KG1 (cell line): ENCODE results near the gene TULP3.

Experiments used
- DNase-seq: peaks from one replicate; lab custom pipeline; 2025; lab: John Stamatoyannopoulos, UW

The TULP3 gene

DNA sequence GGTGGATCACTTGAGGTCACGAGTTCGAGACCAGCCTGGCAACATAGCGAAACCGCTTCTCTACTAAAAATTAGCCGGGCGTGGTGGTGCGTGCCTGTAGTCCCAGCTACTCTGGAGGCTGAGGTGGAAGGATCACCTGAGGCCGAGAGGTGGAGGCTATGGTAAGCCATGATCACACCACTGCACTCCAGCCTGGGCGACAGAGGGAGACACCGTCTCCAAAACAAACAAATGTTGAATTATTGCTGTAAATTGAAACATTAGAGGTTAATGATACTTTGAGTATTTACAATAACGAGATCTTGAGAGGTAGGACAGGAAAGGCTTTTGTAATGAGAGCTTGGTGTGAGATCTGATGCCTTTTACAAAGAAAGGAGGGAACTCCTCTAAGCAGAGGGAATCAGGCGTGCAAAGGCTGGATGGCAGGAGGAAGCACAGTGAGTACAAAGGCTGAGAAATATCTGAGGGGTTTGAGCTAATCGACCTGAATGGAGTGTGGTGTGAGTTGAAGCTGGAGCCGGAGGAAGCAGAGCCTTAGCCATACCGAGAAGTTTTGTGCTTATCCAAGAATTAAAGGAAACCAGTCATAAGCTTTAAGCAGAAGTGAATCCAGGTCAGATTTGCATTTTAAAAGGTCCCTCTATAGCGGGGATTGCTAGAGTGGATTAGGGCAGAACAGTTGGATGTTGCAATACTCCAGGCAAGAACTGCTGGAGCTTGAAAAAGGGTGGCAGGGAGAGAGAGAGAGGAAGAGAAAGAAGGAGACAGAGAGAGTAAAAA is 12.5 kb upstream of the TULP3 start:
- DNase-seq: no peak

DNA sequence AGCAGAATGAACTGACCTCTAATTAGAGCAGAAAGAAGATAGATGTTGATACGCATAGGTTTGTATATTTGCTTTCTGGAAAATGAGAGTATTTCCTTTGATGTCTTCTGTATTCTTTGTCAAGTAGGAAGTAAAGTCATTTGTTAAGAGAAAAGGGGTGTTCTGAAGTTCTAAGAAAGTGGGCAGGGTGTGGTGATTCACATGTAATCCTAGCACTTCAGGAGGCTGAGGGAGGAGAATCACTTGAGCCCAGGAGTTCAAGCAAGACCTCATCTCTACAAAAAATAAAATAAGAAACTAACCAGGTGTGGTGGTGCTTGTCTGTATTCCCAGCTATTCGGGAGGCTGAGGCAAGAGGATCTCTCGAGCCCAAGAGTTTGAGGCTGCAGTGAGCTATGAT is 10.8 kb upstream of the TULP3 start:
- no peak for DNase-seq

DNA sequence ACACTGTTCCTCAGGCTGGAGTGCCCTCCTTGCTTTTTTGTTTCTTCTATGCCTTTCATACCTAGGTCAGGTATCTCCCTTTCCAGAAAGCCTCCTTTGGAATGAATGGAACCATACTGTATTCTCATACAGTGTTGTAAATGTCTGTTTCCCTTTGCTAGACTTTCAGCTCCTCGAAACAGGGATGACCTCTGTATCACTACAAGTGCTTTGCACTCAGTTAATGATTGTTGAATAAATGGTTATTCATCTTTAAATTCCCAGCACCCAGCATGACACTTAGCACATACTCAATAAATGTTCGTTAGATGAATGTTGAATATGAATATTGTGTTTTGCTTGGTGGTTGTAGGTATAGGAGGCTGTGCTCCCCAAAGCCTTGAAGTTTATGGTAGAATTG is 5.9 kb upstream of the TULP3 start:
- DNase-seq: no peak

DNA sequence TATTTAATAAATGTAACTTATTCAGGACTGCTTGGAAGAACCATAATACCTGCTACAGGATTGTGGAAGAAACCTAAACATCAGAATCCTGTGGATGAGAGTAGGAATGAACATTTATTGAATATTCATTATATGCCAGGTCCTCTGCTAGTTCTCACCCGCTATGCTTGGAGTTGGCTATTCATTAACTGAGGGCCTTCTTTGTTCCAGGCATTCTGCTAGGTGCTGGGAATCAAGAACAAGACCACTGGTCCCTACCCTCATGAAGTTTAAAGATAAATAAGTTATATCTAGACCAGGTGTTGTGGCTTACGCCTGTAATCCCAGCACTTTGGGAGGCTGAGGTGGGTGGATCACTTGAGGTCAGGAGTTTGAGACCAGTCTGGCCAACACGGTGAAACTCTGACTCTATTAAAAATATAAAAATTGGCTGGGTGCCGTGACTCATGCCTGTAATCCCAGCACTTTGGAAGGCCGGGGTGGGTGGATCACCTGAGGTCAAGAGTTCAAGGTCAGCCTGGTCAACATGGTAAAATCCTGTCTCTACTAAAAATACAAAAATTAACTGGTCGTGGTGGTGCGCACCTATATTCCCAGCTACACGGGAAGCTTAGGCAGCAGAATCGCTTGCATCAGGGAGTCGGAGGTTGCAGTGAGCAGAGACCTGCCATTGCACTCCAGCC is 3.8 kb upstream of the TULP3 start:
- DNase-seq: no peak

DNA sequence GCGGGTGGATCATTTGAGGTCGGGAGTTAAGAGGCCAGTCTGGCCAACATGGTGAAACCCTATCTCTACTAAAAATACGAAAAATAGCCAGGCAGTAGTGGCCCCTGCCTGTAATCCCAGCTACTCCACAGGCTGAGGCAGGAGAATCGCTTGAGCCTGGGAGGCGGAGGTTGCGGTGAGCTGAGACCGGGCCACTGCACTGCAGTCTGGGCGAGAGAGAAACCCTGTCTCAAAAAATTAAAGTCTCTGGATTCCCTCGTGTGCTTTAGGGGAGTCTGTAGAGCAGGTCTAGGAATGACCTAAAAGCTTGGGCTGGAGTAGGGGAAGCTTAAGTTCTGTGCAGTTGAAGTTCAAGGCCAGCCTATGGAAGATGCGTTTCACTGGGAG is 697 bp upstream of the TULP3 start:
- DNase-seq: no peak

DNA sequence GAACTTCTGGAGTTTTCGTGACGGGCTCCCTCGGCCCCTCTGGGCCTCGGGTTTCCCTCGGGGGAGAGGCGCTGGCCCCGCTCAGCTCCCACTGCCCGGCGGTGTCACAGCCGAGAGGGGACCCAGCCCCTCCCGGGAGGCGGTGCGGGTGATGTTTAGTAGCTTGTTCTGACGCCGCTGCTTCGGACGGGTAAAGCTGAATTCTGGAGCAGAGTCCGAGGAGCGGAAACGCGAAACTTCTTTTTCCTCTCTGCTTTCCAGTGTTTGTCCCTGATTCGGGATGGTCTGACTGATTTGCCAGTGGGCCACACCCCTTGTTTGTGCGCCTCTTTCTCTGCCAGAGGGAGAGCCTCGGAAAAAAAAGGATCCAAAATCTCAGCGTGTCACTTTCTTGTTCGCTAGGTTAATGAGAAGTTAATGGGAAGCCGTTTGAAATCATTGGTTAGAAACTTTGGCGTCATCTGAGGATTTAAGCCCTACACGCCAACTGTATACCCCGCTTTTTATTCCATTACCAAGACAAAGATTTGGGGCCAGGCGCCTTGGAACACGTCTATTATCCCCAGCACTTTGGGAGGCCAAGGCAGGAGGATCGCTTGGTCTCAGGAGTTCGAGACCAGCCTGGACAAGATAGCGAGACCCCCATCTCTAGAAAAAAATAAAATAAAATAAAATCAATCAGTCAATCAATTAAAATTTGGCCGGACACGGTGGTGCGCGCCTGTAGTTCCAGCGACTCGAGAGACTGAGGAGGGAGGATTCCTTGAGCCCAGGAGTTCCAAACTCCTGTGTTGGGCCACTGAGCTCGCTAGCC is 756 bp downstream of the TULP3 start:
- no peak for DNase-seq

DNA sequence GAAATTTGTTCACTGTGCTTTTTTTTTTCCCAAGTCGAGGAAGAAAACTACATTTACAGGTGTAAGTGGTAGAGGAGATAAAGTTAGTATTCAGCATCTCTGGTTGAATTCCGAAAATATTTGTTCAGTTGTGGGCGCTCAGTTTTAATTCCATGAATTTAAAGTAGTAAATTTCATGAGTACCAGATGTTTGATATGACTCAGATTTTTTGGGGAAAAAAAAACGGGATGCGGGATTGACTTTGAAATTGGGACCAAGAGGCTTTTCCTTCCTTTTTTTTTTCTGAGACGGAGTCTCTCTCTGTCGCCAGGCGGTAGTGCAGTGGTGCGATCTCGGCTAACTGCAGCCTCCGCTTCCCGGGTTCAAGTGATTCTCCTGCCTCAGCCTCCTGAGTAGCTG is 1.6 kb downstream of the TULP3 start:
- DNase-seq: no peak

DNA sequence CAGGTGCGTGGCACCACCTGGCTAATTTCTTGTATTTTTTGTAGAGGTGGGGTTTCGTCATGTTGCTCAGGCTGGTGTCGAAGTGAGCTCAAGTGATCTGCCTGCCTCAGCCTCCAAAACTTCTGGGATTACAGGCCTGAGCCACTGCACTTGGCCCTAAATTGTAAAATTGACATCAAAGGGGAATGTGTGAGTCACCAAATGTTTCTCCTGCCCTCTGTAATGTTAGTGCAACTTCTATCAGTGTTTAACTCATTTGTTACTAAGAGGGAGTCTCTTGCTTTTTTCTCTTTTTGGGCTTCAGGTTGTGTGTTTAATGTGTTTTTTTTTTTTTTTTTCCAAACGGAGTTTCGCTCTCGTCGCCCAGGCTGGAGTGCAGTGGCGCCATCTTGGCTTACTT is 2.3 kb downstream of the TULP3 start:
- no peak for DNase-seq

DNA sequence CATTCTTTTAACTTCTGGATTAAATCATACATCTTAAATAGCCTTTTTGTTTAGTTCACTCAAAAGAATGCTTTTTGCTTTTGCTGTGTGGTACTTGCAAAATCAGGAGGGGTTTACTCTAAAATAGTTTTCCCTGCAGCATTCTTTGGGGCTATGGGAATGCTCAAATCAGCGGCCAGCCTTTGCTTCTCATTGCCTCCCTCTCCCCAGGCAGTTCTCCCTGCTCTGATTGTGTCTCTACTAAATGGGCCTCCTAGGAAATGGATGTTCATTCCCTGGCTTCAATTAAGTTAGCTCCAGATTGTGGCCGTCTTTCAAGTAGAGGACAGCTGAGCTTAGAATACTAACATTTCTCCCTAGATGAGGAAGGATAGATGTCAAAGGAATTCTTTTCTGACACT is 4.4 kb downstream of the TULP3 start:
- DNase-seq: no peak

DNA sequence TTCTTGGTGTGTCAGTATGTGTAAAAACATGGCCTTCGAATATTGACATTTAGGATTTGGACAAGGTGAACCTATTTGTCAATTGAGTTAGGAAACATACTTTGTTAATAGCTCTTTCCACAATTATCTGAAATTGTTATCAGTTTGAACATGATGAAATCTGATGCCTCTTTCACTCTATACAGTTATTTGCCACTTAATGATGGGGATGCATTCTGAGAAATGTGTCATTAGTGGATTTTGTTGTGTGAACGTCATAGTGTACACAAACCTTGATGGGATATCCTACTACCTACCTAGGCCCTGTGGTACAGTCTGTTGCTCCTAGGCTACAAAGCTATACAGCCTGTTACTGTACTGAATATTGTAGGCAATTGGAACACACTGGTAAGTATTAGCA is 4.8 kb downstream of the TULP3 start:
- DNase-seq: no peak

DNA sequence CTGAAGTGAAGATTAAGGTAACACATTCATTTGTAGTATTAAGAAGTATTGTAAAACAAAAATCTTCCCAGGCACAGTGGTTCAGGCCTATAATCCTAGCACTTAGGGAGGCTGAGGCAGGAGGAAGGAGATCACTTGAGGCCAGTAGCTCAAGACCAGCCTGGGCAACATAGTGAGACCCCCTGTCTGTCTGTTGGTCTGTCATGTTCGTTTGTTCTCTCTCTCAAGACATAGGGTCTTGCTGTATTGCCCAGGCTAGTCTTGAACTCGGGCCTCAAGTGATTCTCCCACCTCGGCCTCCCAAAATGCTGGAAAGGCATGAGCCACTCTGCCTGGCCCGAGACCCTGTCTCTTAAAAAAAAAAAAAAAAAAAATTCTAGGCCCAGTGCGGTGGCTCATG is 6.7 kb downstream of the TULP3 start:
- DNase-seq: no peak

DNA sequence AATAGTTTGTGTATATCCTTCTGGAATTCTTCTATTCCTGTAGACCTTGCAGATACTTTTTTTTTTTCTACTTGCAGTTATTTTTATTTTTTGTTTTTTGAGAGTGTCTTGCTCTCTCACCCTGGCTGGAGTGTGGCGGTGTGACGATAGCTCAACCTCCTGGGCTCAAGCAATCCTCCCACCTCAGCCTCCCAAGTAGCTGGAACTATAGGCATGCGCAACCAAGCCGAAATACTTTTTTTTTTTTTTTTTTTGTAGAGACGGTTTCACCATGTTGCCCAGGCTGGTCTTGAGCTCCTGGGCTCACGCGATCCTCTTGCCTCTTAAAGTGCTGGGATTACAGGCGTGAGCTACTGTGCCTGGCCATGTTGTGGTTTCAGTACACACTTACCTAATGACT is 10.0 kb downstream of the TULP3 start:
- DNase-seq: no peak

DNA sequence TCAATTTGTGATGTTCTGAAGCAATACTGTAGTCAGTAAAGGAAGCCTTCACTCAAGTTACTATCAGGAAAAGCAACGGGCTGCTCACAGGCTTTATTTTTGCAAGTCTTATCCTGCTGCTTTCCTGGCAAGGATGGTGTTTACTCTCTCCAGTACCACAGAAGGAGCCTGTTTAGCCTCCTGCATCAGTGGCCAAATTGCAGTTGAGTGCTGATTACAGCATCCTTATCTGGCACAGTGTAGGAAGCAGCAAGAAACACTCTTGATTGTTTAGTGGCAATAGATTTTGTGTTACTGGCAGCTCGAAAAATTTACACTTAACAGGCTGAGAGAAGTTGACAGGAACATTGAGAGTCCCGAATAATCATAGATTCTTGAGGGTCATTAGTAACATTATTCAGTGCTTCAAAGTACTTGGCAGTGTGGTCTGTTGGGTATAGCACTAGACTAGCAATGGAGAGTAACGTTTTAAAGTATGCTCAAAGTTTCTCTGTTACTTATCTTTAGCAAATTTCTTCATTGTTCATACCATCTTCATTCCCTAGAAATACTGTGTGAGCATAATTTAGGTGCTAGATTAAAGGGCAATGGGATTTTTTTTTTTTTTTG is 11.7 kb downstream of the TULP3 start:
- no peak for DNase-seq

DNA sequence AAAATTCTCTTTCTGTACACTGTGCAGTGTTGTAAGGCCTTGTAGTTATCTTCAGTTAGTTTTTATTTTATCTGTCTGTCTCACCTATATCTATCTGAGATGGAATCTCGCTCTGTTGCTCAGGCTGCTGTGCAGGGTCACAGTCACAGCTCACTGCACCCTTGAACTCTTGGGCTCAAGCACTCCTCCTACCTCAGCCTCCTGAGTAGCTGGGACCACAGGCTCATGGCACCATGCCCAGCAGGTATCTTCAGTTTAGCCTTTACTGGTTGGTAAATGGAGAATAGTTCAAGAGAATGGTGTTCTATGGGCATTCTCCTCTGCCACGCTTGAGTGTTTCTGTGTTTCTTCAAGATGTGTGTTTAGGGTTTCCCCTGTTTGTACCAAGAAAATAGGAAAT is 13.6 kb downstream of the TULP3 start:
- DNase-seq: no peak

DNA sequence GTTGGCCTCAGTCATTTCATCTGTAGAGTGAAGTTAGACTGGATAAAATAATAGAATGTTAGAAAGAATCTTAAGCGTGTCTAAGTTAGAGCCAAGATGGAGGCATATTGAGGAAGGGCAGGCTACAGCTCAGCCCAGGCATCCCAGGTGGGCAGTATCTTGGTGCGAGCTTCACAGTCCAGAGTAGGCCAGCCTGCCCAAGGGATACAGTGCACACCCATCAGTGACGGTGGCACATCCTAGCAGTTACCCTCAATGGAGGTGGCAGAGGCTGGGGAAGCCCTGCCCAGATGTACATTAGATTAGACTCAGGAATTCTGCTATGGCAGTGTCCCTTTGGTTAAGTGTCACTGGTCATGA is 21.5 kb downstream of the TULP3 start:
- DNase-seq: no peak

DNA sequence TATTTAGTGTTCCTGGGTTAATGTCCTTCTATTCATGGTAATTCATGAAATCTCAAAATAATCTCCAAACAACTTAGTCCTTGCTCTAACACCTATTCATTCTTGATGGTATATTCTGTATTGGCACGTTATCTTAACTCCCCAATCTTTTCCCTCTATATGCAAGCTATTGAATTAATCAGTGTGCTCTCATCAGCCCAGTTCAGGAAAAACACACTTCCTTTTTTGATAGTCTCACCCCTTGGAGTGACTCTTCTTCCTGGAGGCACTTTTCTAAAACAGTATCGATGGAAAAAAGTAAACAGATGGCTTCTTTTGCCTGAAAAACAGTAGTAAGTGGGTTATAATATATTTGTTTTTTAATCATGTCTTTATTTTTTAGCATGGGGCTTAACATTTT is 28.6 kb downstream of the TULP3 start:
- no peak for DNase-seq

DNA sequence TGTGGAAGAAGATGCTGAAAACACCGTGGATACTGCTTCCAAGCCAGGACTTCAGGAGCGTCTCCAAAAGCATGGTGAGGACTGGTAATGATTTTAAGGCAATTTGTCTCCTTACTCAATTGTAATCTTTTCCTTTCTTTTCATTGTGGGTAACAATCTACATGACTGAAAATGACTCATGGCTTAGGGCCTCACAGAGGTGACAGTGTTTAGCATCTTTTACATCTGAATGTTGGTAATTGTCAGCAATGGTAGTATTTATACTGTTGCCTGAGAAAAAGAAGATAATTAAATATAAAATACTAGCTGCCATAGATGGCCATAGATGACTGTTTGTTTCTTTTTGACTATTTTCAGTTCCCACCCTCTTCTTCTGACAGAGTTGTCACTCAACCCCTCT is 31.6 kb downstream of the TULP3 start:
- DNase-seq: no peak

DNA sequence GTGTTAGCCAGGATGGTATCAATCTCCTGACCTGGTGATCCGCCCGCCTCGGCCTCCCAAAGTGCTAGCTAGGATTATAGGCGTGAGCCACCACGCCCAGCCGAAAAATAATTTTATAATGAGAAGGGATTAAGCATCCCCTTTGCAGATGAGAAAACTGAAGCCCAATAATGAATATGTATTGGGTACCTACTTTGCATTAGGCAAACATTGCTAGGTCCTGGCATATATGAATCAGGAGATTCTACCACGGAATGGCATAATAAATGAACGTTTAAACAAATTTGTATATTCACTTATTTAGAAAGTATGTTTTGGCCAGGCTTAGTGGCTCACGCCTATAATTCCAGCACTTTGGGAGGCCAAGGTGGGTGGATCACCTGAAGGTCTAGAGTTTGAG is 32.4 kb downstream of the TULP3 start:
- no peak for DNase-seq

DNA sequence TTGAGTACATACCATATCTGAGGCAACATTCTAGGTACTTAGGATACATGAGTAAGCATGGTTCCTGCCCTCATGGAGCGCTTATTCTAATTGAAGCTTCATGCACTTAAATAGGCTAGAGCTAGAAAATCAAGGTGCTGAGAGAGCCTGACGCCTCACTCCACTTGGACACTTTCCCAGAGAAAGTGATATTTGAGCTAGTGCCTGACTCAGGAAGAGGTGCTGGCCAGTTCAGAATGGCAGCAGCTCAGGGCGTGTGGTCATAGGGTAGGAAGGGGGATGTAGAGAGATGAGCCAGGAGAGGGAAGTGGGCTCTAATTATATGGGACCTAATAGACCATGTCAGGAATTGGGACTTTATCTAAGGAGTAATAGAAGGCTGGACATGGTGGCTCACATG is 33.3 kb downstream of the TULP3 start:
- DNase-seq: no peak

DNA sequence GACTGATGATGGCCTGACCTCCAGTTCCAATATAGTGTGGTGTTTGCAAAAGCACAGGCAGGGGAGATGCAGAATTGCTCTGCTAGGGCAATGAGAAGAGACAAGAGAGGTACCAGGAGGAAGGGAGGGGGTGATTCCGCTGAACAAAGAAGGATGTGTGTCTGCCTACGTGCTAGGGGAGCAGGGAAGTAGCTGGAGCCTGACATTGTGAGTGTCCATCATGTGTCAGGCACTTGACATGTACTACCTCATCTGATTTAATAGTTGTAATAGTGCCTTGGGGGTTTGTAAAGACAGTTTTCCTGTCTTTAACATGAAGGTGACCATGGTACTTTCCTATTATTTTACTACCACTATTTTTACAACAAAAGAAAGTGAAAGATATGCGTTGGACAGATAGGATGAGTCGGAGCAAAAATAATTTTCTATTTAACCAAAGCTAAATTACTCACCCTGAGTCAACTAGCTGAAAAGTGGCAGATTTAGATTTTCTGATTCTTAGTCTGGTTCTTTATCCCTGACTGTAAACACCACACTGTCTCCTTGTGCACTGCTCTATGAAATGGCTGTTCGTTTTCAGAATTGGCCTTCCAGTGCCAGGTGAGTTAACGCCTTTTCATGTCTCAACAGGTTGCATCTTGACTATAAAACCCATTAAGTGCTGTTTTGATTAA is 34.8 kb downstream of the TULP3 start:
- no peak for DNase-seq

DNA sequence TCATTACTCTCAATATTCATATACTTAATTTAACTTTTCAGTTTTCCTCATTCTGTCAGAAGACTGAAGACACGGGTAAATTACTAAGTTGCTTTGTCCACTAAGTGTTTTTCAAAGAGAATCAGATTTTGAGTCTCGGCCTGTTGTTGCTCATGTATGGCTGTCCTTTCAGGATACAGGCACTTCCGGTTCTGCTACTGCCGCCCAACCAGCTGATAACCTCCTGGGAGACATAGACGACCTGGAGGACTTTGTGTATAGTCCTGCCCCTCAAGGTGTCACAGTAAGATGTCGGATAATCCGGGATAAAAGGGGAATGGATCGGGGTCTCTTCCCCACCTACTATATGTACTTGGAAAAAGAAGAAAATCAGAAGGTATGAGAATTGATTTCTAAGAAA is 40.2 kb downstream of the TULP3 start:
- no peak for DNase-seq

DNA sequence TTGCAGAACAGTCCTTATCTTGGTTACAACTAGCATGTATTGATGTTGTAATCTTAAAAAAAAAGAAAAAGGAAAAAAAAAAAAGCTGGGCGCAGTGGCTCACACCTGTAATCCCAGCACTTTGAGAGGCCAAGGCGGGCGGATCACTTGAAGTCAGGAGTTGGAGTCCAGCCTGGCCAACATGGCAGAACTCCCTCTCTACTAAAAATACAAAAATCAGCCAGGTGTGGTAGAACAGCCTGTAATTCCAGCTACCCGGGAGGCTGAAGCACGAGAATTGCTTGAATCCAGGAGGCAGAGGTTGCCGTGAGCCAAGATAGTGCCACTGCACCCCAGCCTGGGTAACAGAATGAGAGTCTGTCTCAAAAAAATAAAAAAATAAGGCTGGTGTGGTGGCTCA is 42.9 kb downstream of the TULP3 start:
- DNase-seq: no peak
